Activated CD8-positive, alpha-beta T cell treated with anti-CD3 and anti-CD28 coated beads for 36 hours (primary cell): ENCODE results near the gene TPM3. TPM values are rescaled to one million over a fixed set of nuclear protein-coding genes. Genes with fewer than 3 reads are reported as not detected.

Source experiments
- ATAC-seq: fragments of 200-7000 bp; cut with Tn5 transposase; one replicate; pipeline ENCODE4 v1.10.0; 2021; ENCODE audit warnings: mild to moderate bottlenecking, moderate library complexity
- CTCF ChIA-PET: fragments of 350-600 bp; sonication (Branson Sonifier 250); formaldehyde crosslinking; loops from one replicate; lab custom pipeline; 2021; ENCODE audit warnings: antibody characterized with exemption; lab: Charles Lee
- POLR2A ChIA-PET: fragments of 350-600 bp; sonication (Branson Sonifier 250); formaldehyde crosslinking; loops from one replicate; lab custom pipeline; 2021; ENCODE audit warnings: antibody characterized with exemption; lab: Charles Lee
- DNase-seq: peaks from one replicate; pipeline ENCODE4 v3.0.0-alpha.2; 2020
- H3K27ac Mint-ChIP-seq: one replicate; pipeline ENCODE4 v1.8.0; 2021; ENCODE audit warnings: mild to moderate bottlenecking, mixed read lengths
- H3K27me3 Mint-ChIP-seq: one replicate; pipeline ENCODE4 v1.8.0; 2021; ENCODE audit warnings: mixed read lengths
- H3K36me3 Mint-ChIP-seq: one replicate; pipeline ENCODE4 v1.8.0; 2021; ENCODE audit warnings: low read depth, mixed read lengths
- H3K4me1 Mint-ChIP-seq: one replicate; pipeline ENCODE4 v1.8.0; 2021; ENCODE audit warnings: low read depth, mixed read lengths
- H3K4me3 Mint-ChIP-seq: one replicate; pipeline ENCODE4 v1.8.0; 2021; ENCODE audit warnings: mild to moderate bottlenecking, moderate library complexity, mixed read lengths
- H3K9me3 Mint-ChIP-seq: one replicate; pipeline ENCODE4 v1.8.0; 2021; ENCODE audit warnings: mixed read lengths
- intact Hi-C: fragments of 100-400 bp; cut with micrococcal nuclease; formaldehyde crosslinking; loops from one replicate; pipeline ENCODE4 v1.10.0; 2022
- total RNA-seq, 2 experiments: library from RNA; stranded (reverse); gene quantifications; one replicate each; pipeline ENCODE4 v1.2.3, GENCODE V29; 2021
- TF ChIP-seq, protein P1 (sequence below): fragments of 200-600 bp; IDR thresholded peaks from one replicate; pipeline ENCODE4 v1.8.0; 2022; ENCODE audit warnings: antibody characterized with exemption, mild to moderate bottlenecking

The TPM3 gene
- total RNA-seq, 2 experiments from 2014 or later: 591 to 597 TPM

- DNase-seq (peak; percentile 96), ATAC-seq (peak; percentile 77)
- Mint-ChIP-seq H3K9me3 (no peaks in the 10 kb centered on the region), H3K36me3 (peaks cover 40% of the 10 kb centered on the region), H3K4me3 (peak overlapping the region; percentile 97), H3K27ac (peak overlapping the region; percentile 99), H3K4me1 (peaks cover 49% of the 10 kb centered on the region), H3K27me3 (no peaks in the 10 kb centered on the region)
- ChIA-PET CTCF (interaction anchor here (0.7 to 1.2 kb wide), 2 partner anchors 25 to 196 kb away, joined by 3 to 4 read pairs; partner anchors contain the start of gene RAB13), POLR2A (interaction anchor here (0.6 to 5.2 kb wide), 13 partner anchors 9 to 597 kb away, joined by 3 to 28 read pairs (median 3); partner anchors contain the start of gene TPM3)
- TF ChIP-seq, protein P1, sequence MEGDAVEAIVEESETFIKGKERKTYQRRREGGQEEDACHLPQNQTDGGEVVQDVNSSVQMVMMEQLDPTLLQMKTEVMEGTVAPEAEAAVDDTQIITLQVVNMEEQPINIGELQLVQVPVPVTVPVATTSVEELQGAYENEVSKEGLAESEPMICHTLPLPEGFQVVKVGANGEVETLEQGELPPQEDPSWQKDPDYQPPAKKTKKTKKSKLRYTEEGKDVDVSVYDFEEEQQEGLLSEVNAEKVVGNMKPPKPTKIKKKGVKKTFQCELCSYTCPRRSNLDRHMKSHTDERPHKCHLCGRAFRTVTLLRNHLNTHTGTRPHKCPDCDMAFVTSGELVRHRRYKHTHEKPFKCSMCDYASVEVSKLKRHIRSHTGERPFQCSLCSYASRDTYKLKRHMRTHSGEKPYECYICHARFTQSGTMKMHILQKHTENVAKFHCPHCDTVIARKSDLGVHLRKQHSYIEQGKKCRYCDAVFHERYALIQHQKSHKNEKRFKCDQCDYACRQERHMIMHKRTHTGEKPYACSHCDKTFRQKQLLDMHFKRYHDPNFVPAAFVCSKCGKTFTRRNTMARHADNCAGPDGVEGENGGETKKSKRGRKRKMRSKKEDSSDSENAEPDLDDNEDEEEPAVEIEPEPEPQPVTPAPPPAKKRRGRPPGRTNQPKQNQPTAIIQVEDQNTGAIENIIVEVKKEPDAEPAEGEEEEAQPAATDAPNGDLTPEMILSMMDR: no peak
- intact Hi-C loops: loop anchor here (5.0 kb wide), 2 partner anchors 40 to 145 kb away; partner anchors contain the start of genes ATP8B2 and UBAP2L
Measured at GRCh38 chr1:154182344-154183045, 9.4 kb downstream of the TPM3 start.

- no peaks in the 10 kb centered on the region for H3K9me3 Mint-ChIP-seq
Measured at GRCh38 chr1:154181944-154182343, 10.0 kb downstream of the TPM3 start.

DNA sequence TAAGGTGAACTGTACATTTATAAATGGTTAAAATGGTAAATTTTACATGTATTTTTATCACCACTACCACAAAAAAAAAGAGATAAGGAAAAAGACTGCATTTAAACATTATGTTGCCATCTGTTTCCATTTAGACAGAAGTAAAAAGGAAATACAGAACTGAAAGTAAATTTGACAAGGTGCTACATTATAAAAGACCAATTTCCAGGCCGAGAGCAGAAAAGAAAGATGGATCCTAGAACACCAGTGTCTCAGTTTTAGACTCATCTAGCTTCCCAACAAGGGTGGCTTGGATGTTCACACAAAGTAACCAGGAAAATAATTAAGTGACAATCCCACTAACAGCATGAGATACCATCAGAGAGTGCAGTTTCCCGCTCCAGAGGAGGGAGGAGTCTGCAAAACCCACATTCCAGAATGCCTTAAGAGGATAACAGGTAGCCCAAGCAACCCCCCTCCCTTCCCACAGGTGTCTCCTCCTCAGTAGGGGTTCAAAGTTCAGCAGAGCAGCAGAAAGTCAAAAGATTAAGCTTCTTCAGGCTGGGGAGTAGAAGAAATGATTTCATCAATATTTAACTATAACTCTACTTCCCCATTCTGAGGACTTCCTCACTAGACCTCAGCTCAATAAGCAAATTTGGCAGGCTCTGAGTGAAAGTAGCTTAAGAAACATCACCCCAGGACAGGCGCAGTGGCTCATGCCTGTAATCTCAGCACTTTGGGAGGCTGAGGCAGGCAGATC lies 11.8 kb downstream of the TPM3 start:
- POLR2A ChIA-PET: interaction anchor here (0.6 to 5.2 kb wide), 10 partner anchors 11 to 640 kb away, joined by 3 to 28 read pairs (median 4); partner anchors contain the start of gene NUP210L
- Mint-ChIP-seq H3K27me3 (no peaks in the 10 kb centered on the region), H3K4me3 (peak overlapping the region; percentile 97), H3K9me3 (no peaks in the 10 kb centered on the region), H3K27ac (peak overlapping the region; percentile 86), H3K36me3 (peaks cover 59% of the 10 kb centered on the region), H3K4me1 (peaks cover 62% of the 10 kb centered on the region)
- no peak for DNase-seq
- ATAC-seq: no peak
- CTCF ChIA-PET: interaction anchor here (0.9 to 1.6 kb wide), 2 partner anchors 9 to 145 kb away, joined by 3 to 4 read pairs; partner anchors contain the start of gene ATP8B2
- TF ChIP-seq, protein P1: no peak
- intact Hi-C loops: loop anchor here (5.0 kb wide), 2 partner anchors 42 to 147 kb away; partner anchors contain the start of genes ATP8B2 and UBAP2L

More at GRCh38 chr1:154181944-154182343, 10.0 kb downstream of the TPM3 start:
- H3K4me1 Mint-ChIP-seq: peaks cover 55% of the 10 kb centered on the region
- ChIA-PET CTCF (interaction anchor here (0.7 to 1.2 kb wide), 2 partner anchors 24 to 195 kb away, joined by 3 to 4 read pairs; partner anchors contain the start of gene RAB13), POLR2A (interaction anchor here (0.7 to 5.2 kb wide), 12 partner anchors 10 to 237 kb away, joined by 3 to 28 read pairs (median 5); partner anchors contain the start of gene TPM3)
- H3K4me3 Mint-ChIP-seq: peak overlapping the region; percentile 97
- DNase-seq: no peak
- ATAC-seq: no peak
- H3K36me3 Mint-ChIP-seq: peaks cover 46% of the 10 kb centered on the region
- intact Hi-C loops: loop anchor here (5.0 kb wide), 2 partner anchors 40 to 145 kb away; partner anchors contain the start of genes ATP8B2 and UBAP2L
- H3K27ac Mint-ChIP-seq: peak overlapping the region; percentile 99
- no peaks in the 10 kb centered on the region for H3K27me3 Mint-ChIP-seq
- TF ChIP-seq, protein P1: no peak

DNA sequence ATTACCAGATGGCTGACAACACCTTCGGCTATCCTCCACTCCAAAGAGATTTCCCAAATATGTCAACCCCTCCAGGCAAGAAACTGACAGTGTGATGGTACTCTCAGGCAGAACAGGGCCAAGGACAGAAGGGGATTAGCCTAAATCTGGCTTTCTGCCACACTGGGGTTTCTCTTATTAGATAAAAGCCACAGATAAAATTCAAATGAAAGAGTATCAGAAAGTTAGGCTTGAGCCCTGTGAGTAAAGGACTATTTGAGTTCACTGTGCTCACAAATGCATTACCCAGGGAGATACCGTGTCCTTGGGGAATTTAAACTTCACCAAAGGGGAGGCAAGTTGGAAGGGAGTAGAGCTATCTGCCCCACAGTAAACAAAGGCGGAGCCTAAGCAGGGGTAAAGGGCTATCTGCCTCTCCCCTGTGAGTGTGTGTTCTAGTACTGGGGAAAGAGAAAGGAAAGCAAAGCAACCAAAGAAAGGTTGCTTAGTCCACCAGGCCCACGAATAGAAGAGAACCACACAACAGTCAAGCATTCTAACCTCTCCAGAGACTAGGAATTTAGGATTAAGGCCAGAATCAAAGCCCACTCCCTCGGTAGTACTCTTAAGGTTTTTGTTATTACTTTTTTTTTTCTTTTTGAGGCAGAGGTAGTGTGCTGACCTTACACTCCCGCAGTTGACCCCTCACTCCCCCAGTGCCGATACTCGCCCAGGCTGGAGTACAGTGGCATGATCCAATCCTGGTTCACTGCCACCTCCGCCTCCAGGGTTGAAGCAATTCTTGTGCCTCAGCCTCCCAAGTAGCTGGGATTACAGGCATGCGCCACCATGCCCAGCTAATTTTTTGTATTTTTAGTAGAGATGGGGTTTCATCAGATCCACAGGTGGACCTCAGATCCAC lies 12.7 kb downstream of the TPM3 start:
- DNase-seq (no peak), ATAC-seq (no peak)
- no peaks in the 10 kb centered on the region for H3K27me3 Mint-ChIP-seq
- intact Hi-C loops: no loop called here
- H3K4me3 Mint-ChIP-seq: peak overlapping the region; percentile 97
- H3K27ac Mint-ChIP-seq: peak overlapping the region; percentile 86
- ChIA-PET POLR2A (interaction anchor here (0.6 to 5.2 kb wide), 7 partner anchors 10 to 822 kb away, joined by 3 to 28 read pairs (median 6); partner anchors contain the start of gene RPS27), CTCF (interaction anchor here (1.1 kb wide), 2 partner anchors 9 to 20 kb away, joined by 3 read pairs; no protein-coding TSS in a partner anchor)
- H3K4me1 Mint-ChIP-seq: peaks cover 62% of the 10 kb centered on the region
- peaks cover 64% of the 10 kb centered on the region for H3K36me3 Mint-ChIP-seq
- TF ChIP-seq, protein P1: no peak
- H3K9me3 Mint-ChIP-seq: no peaks in the 10 kb centered on the region
